Thymus (tissue), 11 donors: ENCODE measurements around the gene PHEX. TPM values are rescaled to one million over a fixed set of nuclear protein-coding genes. Genes with fewer than 3 reads are reported as not detected.

Source experiments
- DNase-seq, 9 donors: peaks; one replicate each; pipeline ENCODE4 v3.0.0-alpha.2; 2013; ENCODE audit warnings: low spot score in 9 of 9, low read depth in 6 of 9, missing footprints in 1 of 9
- H3K27ac ChIP-seq, 2 donors: one replicate each; pipeline ENCODE4 v1.5.1; 2013; ENCODE audit warnings: control low read depth in 1 of 2, low read depth in 1 of 2, low read length in 1 of 2, mild to moderate bottlenecking in 1 of 2, moderate library complexity in 1 of 2
- H3K27me3 ChIP-seq, 2 donors: one replicate each; pipeline ENCODE4 v1.5.1; 2013; ENCODE audit warnings: low read length in 1 of 2; ENCODE audit not compliant: control insufficient read depth in 2 of 2, insufficient read depth in 1 of 2
- H3K36me3 ChIP-seq, 2 donors: one replicate each; pipeline ENCODE4 v1.5.1; 2013; ENCODE audit warnings: low read length in 1 of 2, mild to moderate bottlenecking in 1 of 2, moderate library complexity in 1 of 2; ENCODE audit not compliant: control insufficient read depth in 2 of 2, insufficient read depth in 2 of 2
- H3K4me1 ChIP-seq, 2 donors: one replicate each; pipeline ENCODE4 v1.5.1; 2013; ENCODE audit warnings: low read length in 2 of 2; ENCODE audit not compliant: control insufficient read depth in 2 of 2, insufficient read depth in 2 of 2
- H3K4me3 ChIP-seq, 2 donors: one replicate each; pipeline ENCODE4 v1.5.1; 2013; ENCODE audit warnings: low read length in 2 of 2, control low read depth in 1 of 2, mild to moderate bottlenecking in 1 of 2
- H3K9me3 ChIP-seq, 2 donors: one replicate each; pipeline ENCODE4 v1.5.1; 2013; ENCODE audit warnings: low read length in 1 of 2, mild to moderate bottlenecking in 1 of 2; ENCODE audit not compliant: control insufficient read depth in 2 of 2, insufficient read depth in 1 of 2
- WGBS: extraction: QIAGEN DNeasy Blood & Tissue Kit; methylation state at CpG from one replicate; pipeline ENCODE4 v1.1.7; 2013; 5-methylcytosine and 5-hydroxymethylcytosine counted together
- polyA plus RNA-seq: library from polyadenylated mRNA; stranded (reverse); fragments of 200-250 nt; gene quantifications from one replicate; pipeline ENCODE4 v1.2.3, GENCODE V29; 2013
- total RNA-seq: library from RNA; stranded (reverse); fragments of 120-200 nt; gene quantifications from one replicate; pipeline ENCODE4 v1.2.4, GENCODE V29; 2013
- donor health status: healthy.

PHEX gene
- total and polyA plus RNA-seq, 2 donors = 0.66 TPM

- no peaks in the 10 kb centered on the region for H3K9me3 ChIP-seq
- DNase-seq = no peak
- H3K36me3 ChIP-seq = no peaks in the 10 kb centered on the region
- no peaks in the 10 kb centered on the region for H3K27me3 ChIP-seq
- H3K27ac ChIP-seq = no peak overlapping the region
- 98% methylated on average over 6 of the region's 6 CpGs for WGBS
- H3K4me3 ChIP-seq = no peak overlapping the region
- no peaks in the 10 kb centered on the region for H3K4me1 ChIP-seq
These were observed 92.0 kb downstream of the PHEX start for GRCh38 chrX:22124098-22124497.

GRCh38 chrX:22125481-22125880 lies 93.4 kb downstream of the PHEX start:
- Histone ChIP-seq H3K27me3 (no peaks in the 10 kb centered on the region), H3K9me3 (no peaks in the 10 kb centered on the region), H3K4me3 (no peak overlapping the region), H3K36me3 (no peaks in the 10 kb centered on the region), H3K4me1 (no peaks in the 10 kb centered on the region), H3K27ac (no peak overlapping the region)
- 98% methylated on average over 1 of the region's 1 CpG for WGBS
- no peak for DNase-seq

GRCh38 chrX:22126327-22126726 lies 94.2 kb downstream of the PHEX start:
- DNase-seq = no peak
- H3K27me3 ChIP-seq = no peaks in the 10 kb centered on the region
- no peak overlapping the region for H3K4me3 ChIP-seq
- 91% methylated on average over 1 of the region's 1 CpG for WGBS
- H3K27ac ChIP-seq = no peak overlapping the region
- H3K4me1 ChIP-seq = no peaks in the 10 kb centered on the region
- H3K9me3 ChIP-seq = no peaks in the 10 kb centered on the region
- H3K36me3 ChIP-seq = no peaks in the 10 kb centered on the region

GRCh38 chrX:22128961-22129360 lies 96.8 kb downstream of the PHEX start:
- no peaks in the 10 kb centered on the region for H3K36me3 ChIP-seq
- no peaks in the 10 kb centered on the region for H3K4me1 ChIP-seq
- no peak for DNase-seq
- no peaks in the 10 kb centered on the region for H3K9me3 ChIP-seq
- H3K27ac ChIP-seq = no peak overlapping the region
- no peak overlapping the region for H3K4me3 ChIP-seq
- H3K27me3 ChIP-seq = no peaks in the 10 kb centered on the region
- 92% methylated on average over 4 of the region's 4 CpGs for WGBS

- DNase-seq = no peak
- WGBS = 88% methylated on average over 4 of the region's 4 CpGs
- Histone ChIP-seq H3K9me3 (no peaks in the 10 kb centered on the region), H3K27me3 (no peaks in the 10 kb centered on the region), H3K27ac (peak overlapping the region in 1 of 2 donors; percentile 17), H3K4me1 (no peaks in the 10 kb centered on the region), H3K36me3 (no peaks in the 10 kb centered on the region), H3K4me3 (no peak overlapping the region)
These were observed 102.6 kb downstream of the PHEX start for GRCh38 chrX:22134681-22135080.

- no peak overlapping the region for H3K27ac ChIP-seq
These were observed 103.1 kb downstream of the PHEX start for GRCh38 chrX:22135171-22135711.

GRCh38 chrX:22135994-22136684 lies 104.0 kb downstream of the PHEX start:
- peak in 7 of 9 donors; percentile 4 to 63 (median 27) for DNase-seq
- H3K4me3 ChIP-seq = no peak overlapping the region
- whole genome bisulfite sequencing = 39% methylated on average over 11 of the region's 11 CpGs

More at GRCh38 chrX:22135171-22135711, 103.1 kb downstream of the PHEX start:
- no peaks in the 10 kb centered on the region for H3K27me3 ChIP-seq
- 86% methylated on average over 4 of the region's 4 CpGs for WGBS
- no peak for DNase-seq
- no peaks in the 10 kb centered on the region for H3K36me3 ChIP-seq
- no peaks in the 10 kb centered on the region for H3K9me3 ChIP-seq
- H3K4me3 ChIP-seq = no peak overlapping the region
- no peaks in the 10 kb centered on the region for H3K4me1 ChIP-seq

GRCh38 chrX:22136711-22137110 lies 104.6 kb downstream of the PHEX start:
- Histone ChIP-seq H3K4me3 (no peak overlapping the region), H3K27ac (no peak overlapping the region), H3K4me1 (no peaks in the 10 kb centered on the region), H3K36me3 (no peaks in the 10 kb centered on the region), H3K9me3 (no peaks in the 10 kb centered on the region), H3K27me3 (no peaks in the 10 kb centered on the region)
- WGBS = 93% methylated on average over 5 of the region's 5 CpGs
- DNase-seq = no peak

More at GRCh38 chrX:22135994-22136684, 104.0 kb downstream of the PHEX start:
- no peak overlapping the region for H3K27ac ChIP-seq
- no peaks in the 10 kb centered on the region for H3K36me3 ChIP-seq
- H3K27me3 ChIP-seq = no peaks in the 10 kb centered on the region
- no peaks in the 10 kb centered on the region for H3K9me3 ChIP-seq
- H3K4me1 ChIP-seq = no peaks in the 10 kb centered on the region

GRCh38 chrX:22139822-22140221 lies 107.7 kb downstream of the PHEX start:
- Histone ChIP-seq H3K27ac (no peak overlapping the region), H3K4me1 (no peaks in the 10 kb centered on the region), H3K36me3 (no peaks in the 10 kb centered on the region), H3K4me3 (no peak overlapping the region), H3K27me3 (no peaks in the 10 kb centered on the region), H3K9me3 (no peaks in the 10 kb centered on the region)
- DNase-seq = no peak
- 97% methylated on average over 1 of the region's 1 CpG for WGBS
